A549 (cell line): ENCODE data around the gene OR2B3. TPM values are rescaled to one million over a fixed set of nuclear protein-coding genes. Genes with fewer than 3 reads are reported as not detected.

Experiments used
- polyA plus RNA-seq, 4 experiments: library from polyadenylated mRNA; depleted of rRNA in 3 of 4; stranded (reverse); fragments of >200 nt; fragmentation: RNase III in 1 of 4; extraction: RNeasy Plus Mini Kit Qiagen cat#74134 plus additional on column Dnase treatment in 1 of 4; gene quantifications; 2 replicates in 3 of 4; 3 replicates in 1 of 4; pipeline ENCODE4 v1.2.3, GENCODE V29; 2011 to 2017

Gene OR2B3
- polyA plus RNA-seq, 2 of the 4 experiments (the other 2 are of a cell fraction): not detected

Other genes starting within 250 kb of the OR2B3 start
- 50.1 and 51.4 TPM in 2 replicates for gene TRIM27, start 163.3 kb downstream of the OR2B3 start, polyA plus RNA-seq (2011; rRNA removed)
- gene TRIM27, start 163.3 kb downstream of the OR2B3 start, polyA plus RNA-seq (2017; fragmentation: RNase III; extraction: RNeasy Plus Mini Kit Qiagen cat#74134 plus additional on column Dnase treatment): 26.3 to 28.5 TPM (median 27.8 TPM) in 3 replicates
- gene ZNF311, start 82.0 kb downstream of the OR2B3 start, polyA plus RNA-seq (2011; rRNA removed): 0.74 and 0.94 TPM in 2 replicates
- 0.18 to 0.29 TPM (median 0.27 TPM) in 3 replicates for gene ZNF311, start 82.0 kb downstream of the OR2B3 start, polyA plus RNA-seq (2017; fragmentation: RNase III; extraction: RNeasy Plus Mini Kit Qiagen cat#74134 plus additional on column Dnase treatment)
- not detected in 2 replicates for gene OR2W1, start 42.1 kb downstream of the OR2B3 start, polyA plus RNA-seq (2011; rRNA removed)
- not detected in 3 replicates for gene OR2W1, start 42.1 kb downstream of the OR2B3 start, polyA plus RNA-seq (2017; fragmentation: RNase III; extraction: RNeasy Plus Mini Kit Qiagen cat#74134 plus additional on column Dnase treatment)
- gene OR2J1, start 12.2 kb upstream of the OR2B3 start, polyA plus RNA-seq (2011; rRNA removed): not detected in 2 replicates
- gene OR2J1, start 12.2 kb upstream of the OR2B3 start, polyA plus RNA-seq (2017; fragmentation: RNase III; extraction: RNeasy Plus Mini Kit Qiagen cat#74134 plus additional on column Dnase treatment): not detected in 3 replicates
- gene OR2J3, start 20.7 kb upstream of the OR2B3 start, polyA plus RNA-seq (2011; rRNA removed): not detected in 2 replicates
- not detected in 3 replicates for gene OR2J3, start 20.7 kb upstream of the OR2B3 start, polyA plus RNA-seq (2017; fragmentation: RNase III; extraction: RNeasy Plus Mini Kit Qiagen cat#74134 plus additional on column Dnase treatment)
- gene OR2J2, start 83.6 kb upstream of the OR2B3 start, polyA plus RNA-seq (2011; rRNA removed): not detected in 2 replicates
- gene OR2J2, start 83.6 kb upstream of the OR2B3 start, polyA plus RNA-seq (2017; fragmentation: RNase III; extraction: RNeasy Plus Mini Kit Qiagen cat#74134 plus additional on column Dnase treatment): not detected in 3 replicates
- not detected in 2 replicates for gene OR14J1, start 214.4 kb upstream of the OR2B3 start, polyA plus RNA-seq (2011; rRNA removed)
- gene OR14J1, start 214.4 kb upstream of the OR2B3 start, polyA plus RNA-seq (2017; fragmentation: RNase III; extraction: RNeasy Plus Mini Kit Qiagen cat#74134 plus additional on column Dnase treatment): not detected in 3 replicates